Liver (tissue), 9 donors: ENCODE data around the gene SGMS1. TPM values are rescaled to one million over a fixed set of nuclear protein-coding genes. Genes with fewer than 3 reads are reported as not detected.

Experiments
- DNase-seq: peaks from one replicate; pipeline ENCODE4 v3.0.0-alpha.2; 2017; ENCODE audit warnings: low spot score
- H3K27ac ChIP-seq, 2 donors: one replicate each; pipeline ENCODE4 v1.7.0; 2013; ENCODE audit warnings: inconsistent platforms in 2 of 2, low read length in 2 of 2, control low read depth in 1 of 2, low read depth in 1 of 2, mild to moderate bottlenecking in 1 of 2
- H3K27me3 ChIP-seq, 4 donors: one replicate each; pipeline versions ENCODE4 v1.6.1 to v1.7.0; 2013; ENCODE audit warnings: low read length in 3 of 4, inconsistent platforms in 1 of 4, mild to moderate bottlenecking in 1 of 4, moderate library complexity in 1 of 4; ENCODE audit not compliant: control insufficient read depth in 4 of 4, insufficient read depth in 4 of 4
- H3K36me3 ChIP-seq, 4 donors: one replicate each; pipeline versions ENCODE4 v1.6.1 to v1.7.0; 2013; ENCODE audit warnings: low read length in 3 of 4, mild to moderate bottlenecking in 3 of 4, low read depth in 1 of 4, moderate library complexity in 1 of 4; ENCODE audit not compliant: control insufficient read depth in 4 of 4, insufficient read depth in 3 of 4
- H3K4me1 ChIP-seq, 4 donors: one replicate each; pipeline versions ENCODE4 v1.6.1 to v1.7.0; 2013; ENCODE audit warnings: low read length in 3 of 4, mild to moderate bottlenecking in 3 of 4, moderate library complexity in 1 of 4; ENCODE audit not compliant: control insufficient read depth in 4 of 4, insufficient read depth in 4 of 4
- H3K4me3 ChIP-seq, 3 donors: one replicate each; pipeline versions ENCODE4 v1.6.1 to v1.7.0; 2013; ENCODE audit warnings: low read length in 3 of 3, control low read depth in 1 of 3, low read depth in 1 of 3, mild to moderate bottlenecking in 1 of 3
- H3K9ac ChIP-seq, 2 donors: one replicate each; pipeline ENCODE4 v1.7.0; 2013; ENCODE audit warnings: low read length in 2 of 2, mild to moderate bottlenecking in 2 of 2, moderate library complexity in 2 of 2, control low read depth in 1 of 2, low read depth in 1 of 2
- H3K9me3 ChIP-seq, 4 donors: one replicate each; pipeline versions ENCODE4 v1.6.1 to v1.7.0; 2013; ENCODE audit warnings: low read length in 3 of 4; ENCODE audit not compliant: control insufficient read depth in 4 of 4
- EGR1 ChIP-seq, 2 donors: IDR thresholded peaks; 2 replicates each; pipeline ENCODE4 v1.6.1; 2016 to 2018; ENCODE audit warnings: antibody characterized with exemption in 2 of 2, low read depth in 2 of 2
- FOXA1 ChIP-seq: IDR thresholded peaks from 2 replicates; pipeline ENCODE4 v1.6.1; 2016; ENCODE audit warnings: antibody characterized with exemption
- FOXA2 ChIP-seq: IDR thresholded peaks from 2 replicates; pipeline ENCODE4 v1.6.1; 2016; ENCODE audit warnings: antibody characterized with exemption
- HNF4A ChIP-seq, 2 donors: conservative IDR thresholded peaks; 2 replicates each; pipeline ENCODE4 v1.6.1; 2016; ENCODE audit warnings: antibody characterized with exemption in 2 of 2, mild to moderate bottlenecking in 2 of 2
- HNF4G ChIP-seq: IDR thresholded peaks from 2 replicates; pipeline ENCODE4 v1.6.1; 2016; ENCODE audit warnings: antibody characterized with exemption
- JUND ChIP-seq, 2 donors: IDR thresholded peaks; 2 replicates each; pipeline ENCODE4 v1.6.1; 2016; ENCODE audit warnings: antibody characterized with exemption in 2 of 2
- NR2F2 ChIP-seq: IDR thresholded peaks from 2 replicates; pipeline ENCODE4 v1.6.1; 2016; ENCODE audit warnings: antibody characterized with exemption
- RAD21 ChIP-seq, 2 donors: IDR thresholded peaks; 2 replicates each; pipeline ENCODE4 v1.6.1; 2016; ENCODE audit warnings: antibody characterized with exemption in 2 of 2, mild to moderate bottlenecking in 2 of 2
- RXRA ChIP-seq, 2 donors: IDR thresholded peaks; 2 replicates each; pipeline ENCODE4 v1.6.1; 2017 to 2018; ENCODE audit warnings: antibody characterized with exemption in 2 of 2, mild to moderate bottlenecking in 1 of 2
- SP1 ChIP-seq: IDR thresholded peaks from 2 replicates; pipeline ENCODE4 v1.6.1; 2018; ENCODE audit warnings: antibody characterized with exemption, mild to moderate bottlenecking
- YY1 ChIP-seq: IDR thresholded peaks from 2 replicates; pipeline ENCODE4 v1.6.1; 2016; ENCODE audit warnings: antibody characterized with exemption, mild to moderate bottlenecking
- WGBS: extraction: QIAGEN DNeasy Blood & Tissue Kit; methylation state at CpG from one replicate; pipeline ENCODE4 v1.1.7; 2013; 5-methylcytosine and 5-hydroxymethylcytosine counted together
- polyA plus RNA-seq, 2 donors: library from polyadenylated mRNA; stranded (reverse) in 1 of 2; unstranded in 1 of 2; fragments of 200-250 nt in 1 of 2; fragments of >200 nt in 1 of 2; fragmentation: Nextera tagmentation in 1 of 2; extraction: Ambion mirVana in 1 of 2; gene quantifications; one replicate each; pipeline versions ENCODE4 v1.2.1 to v1.2.3, GENCODE V29; 2013 to 2015
- total RNA-seq, 2 donors: library from RNA; depleted of rRNA; stranded (reverse); fragments of >200 nt; gene quantifications; one replicate each; pipeline ENCODE4 v1.2.3, GENCODE V29; 2014
- TF ChIP-seq, protein P1 (sequence below): IDR thresholded peaks from 2 replicates; pipeline ENCODE4 v1.6.1; 2016; ENCODE audit warnings: antibody characterized with exemption
- TF ChIP-seq, protein P2 (sequence below): IDR thresholded peaks from 2 replicates; pipeline ENCODE4 v1.6.1; 2016; ENCODE audit warnings: antibody characterized with exemption, mild to moderate bottlenecking
- TF ChIP-seq, protein P3 (sequence below): fragments of 150-350 bp; IDR thresholded peaks from 2 replicates; pipeline ENCODE4 v1.5.1; 2017; ENCODE audit warnings: improper control_type of control experiment, low read depth, low read length; ENCODE audit not compliant: missing input control
- TF ChIP-seq, protein P4 (sequence below): IDR thresholded peaks from 2 replicates; pipeline ENCODE4 v1.6.1; 2016; ENCODE audit warnings: antibody characterized with exemption
- donor health status: healthy.
- donor health status: healthy.
- donor health status: healthy.
- donor health status: healthy.
- donor health status: healthy.

The SGMS1 gene
- total and polyA plus RNA-seq, 4 donors: 6.8 to 98.2 (median 21.1) TPM

DNA sequence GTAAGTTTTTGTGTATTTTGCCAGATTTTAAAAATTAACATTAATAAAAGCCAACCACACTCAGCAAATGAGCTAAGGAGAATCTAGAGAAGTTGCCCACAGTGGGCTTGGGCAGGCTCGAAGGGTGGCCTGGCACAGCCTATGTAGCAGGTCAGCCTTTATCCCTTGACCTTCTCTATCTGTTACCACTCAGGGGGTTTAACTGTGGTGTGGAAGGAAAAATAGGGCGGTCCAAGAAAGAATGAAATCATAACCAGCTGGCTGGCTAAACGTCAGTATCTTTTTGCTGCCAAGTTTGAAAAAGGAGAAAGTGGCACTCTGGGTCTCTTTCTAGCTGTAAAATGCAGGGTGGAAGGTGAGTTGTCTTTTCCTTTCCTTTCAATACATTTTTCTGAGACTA lies 242.1 kb downstream of the SGMS1 start:
- H3K27ac ChIP-seq: no peak overlapping the region
- no peak overlapping the region for H3K9ac ChIP-seq
- peaks cover 0 to 2% (median 0%) of the 10 kb centered on the region in 4 donors for H3K36me3 ChIP-seq
- no peak overlapping the region for H3K4me3 ChIP-seq
- no peaks in the 10 kb centered on the region for H3K27me3 ChIP-seq
- TF ChIP-seq RAD21 (IDR thresholded peaks at IDR 0.05): no peak
- TF ChIP-seq, protein P1, sequence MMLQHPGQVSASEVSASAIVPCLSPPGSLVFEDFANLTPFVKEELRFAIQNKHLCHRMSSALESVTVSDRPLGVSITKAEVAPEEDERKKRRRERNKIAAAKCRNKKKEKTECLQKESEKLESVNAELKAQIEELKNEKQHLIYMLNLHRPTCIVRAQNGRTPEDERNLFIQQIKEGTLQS: no peak
- peaks cover 4 to 28% (median 13%) of the 10 kb centered on the region in 4 donors for H3K4me1 ChIP-seq
- WGBS: 80% methylated on average over 3 of the region's 3 CpGs
- no peak for DNase-seq
- no peaks in the 10 kb centered on the region for H3K9me3 ChIP-seq

DNA sequence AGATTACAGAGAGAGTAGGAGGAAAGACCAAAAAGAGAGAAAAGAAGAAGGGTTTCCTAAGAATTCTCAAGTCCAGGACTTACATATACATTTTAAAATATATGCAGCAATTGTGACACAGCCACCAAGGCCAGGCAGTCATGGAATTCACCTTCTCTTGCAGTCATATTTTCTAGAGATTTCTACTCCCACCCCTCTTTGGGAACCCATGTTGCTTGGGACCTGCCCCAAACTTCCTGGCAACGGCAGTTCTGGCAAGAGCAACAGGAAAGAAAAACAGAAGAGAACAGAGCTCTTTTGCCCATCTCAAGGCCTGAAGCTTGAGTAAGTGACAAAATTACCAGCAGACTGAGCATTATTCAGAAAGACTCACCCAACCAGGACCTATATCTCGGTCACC lies 244.1 kb downstream of the SGMS1 start:
- no peak overlapping the region for H3K4me3 ChIP-seq
- H3K27me3 ChIP-seq: no peaks in the 10 kb centered on the region
- no peak for DNase-seq
- no peaks in the 10 kb centered on the region for H3K9me3 ChIP-seq
- 48% methylated on average over 2 of the region's 2 CpGs for WGBS
- H3K4me1 ChIP-seq: peaks cover 0 to 16% (median 3%) of the 10 kb centered on the region in 4 donors
- TF ChIP-seq HNF4A (conservative IDR thresholded peaks at IDR 0.05) (no peak), HNF4G (no peak), JUND (IDR thresholded peaks at IDR 0.05) (no peak), YY1 (no peak), RXRA (IDR thresholded peaks at IDR 0.05) (no peak), RAD21 (IDR thresholded peaks at IDR 0.05) (no peak), EGR1 (IDR thresholded peaks at IDR 0.05; ENCODE audit: low read depth in 2 of 2) (no peak), FOXA1 (no peak), SP1 (no peak), NR2F2 (no peak), FOXA2 (no peak)
- TF ChIP-seq, protein P1: no peak
- TF ChIP-seq, protein P2, sequence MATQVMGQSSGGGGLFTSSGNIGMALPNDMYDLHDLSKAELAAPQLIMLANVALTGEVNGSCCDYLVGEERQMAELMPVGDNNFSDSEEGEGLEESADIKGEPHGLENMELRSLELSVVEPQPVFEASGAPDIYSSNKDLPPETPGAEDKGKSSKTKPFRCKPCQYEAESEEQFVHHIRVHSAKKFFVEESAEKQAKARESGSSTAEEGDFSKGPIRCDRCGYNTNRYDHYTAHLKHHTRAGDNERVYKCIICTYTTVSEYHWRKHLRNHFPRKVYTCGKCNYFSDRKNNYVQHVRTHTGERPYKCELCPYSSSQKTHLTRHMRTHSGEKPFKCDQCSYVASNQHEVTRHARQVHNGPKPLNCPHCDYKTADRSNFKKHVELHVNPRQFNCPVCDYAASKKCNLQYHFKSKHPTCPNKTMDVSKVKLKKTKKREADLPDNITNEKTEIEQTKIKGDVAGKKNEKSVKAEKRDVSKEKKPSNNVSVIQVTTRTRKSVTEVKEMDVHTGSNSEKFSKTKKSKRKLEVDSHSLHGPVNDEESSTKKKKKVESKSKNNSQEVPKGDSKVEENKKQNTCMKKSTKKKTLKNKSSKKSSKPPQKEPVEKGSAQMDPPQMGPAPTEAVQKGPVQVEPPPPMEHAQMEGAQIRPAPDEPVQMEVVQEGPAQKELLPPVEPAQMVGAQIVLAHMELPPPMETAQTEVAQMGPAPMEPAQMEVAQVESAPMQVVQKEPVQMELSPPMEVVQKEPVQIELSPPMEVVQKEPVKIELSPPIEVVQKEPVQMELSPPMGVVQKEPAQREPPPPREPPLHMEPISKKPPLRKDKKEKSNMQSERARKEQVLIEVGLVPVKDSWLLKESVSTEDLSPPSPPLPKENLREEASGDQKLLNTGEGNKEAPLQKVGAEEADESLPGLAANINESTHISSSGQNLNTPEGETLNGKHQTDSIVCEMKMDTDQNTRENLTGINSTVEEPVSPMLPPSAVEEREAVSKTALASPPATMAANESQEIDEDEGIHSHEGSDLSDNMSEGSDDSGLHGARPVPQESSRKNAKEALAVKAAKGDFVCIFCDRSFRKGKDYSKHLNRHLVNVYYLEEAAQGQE: no peak
- TF ChIP-seq, protein P3, sequence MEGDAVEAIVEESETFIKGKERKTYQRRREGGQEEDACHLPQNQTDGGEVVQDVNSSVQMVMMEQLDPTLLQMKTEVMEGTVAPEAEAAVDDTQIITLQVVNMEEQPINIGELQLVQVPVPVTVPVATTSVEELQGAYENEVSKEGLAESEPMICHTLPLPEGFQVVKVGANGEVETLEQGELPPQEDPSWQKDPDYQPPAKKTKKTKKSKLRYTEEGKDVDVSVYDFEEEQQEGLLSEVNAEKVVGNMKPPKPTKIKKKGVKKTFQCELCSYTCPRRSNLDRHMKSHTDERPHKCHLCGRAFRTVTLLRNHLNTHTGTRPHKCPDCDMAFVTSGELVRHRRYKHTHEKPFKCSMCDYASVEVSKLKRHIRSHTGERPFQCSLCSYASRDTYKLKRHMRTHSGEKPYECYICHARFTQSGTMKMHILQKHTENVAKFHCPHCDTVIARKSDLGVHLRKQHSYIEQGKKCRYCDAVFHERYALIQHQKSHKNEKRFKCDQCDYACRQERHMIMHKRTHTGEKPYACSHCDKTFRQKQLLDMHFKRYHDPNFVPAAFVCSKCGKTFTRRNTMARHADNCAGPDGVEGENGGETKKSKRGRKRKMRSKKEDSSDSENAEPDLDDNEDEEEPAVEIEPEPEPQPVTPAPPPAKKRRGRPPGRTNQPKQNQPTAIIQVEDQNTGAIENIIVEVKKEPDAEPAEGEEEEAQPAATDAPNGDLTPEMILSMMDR: no peak
- TF ChIP-seq, protein P4, sequence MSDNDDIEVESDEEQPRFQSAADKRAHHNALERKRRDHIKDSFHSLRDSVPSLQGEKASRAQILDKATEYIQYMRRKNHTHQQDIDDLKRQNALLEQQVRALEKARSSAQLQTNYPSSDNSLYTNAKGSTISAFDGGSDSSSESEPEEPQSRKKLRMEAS: no peak
- H3K9ac ChIP-seq: no peak overlapping the region
- peaks cover 0 to 2% (median 0%) of the 10 kb centered on the region in 4 donors for H3K36me3 ChIP-seq
- H3K27ac ChIP-seq: no peak overlapping the region
